Measurements from ENCODE around the gene CCSER2. TPM values are rescaled to one million over a fixed set of nuclear protein-coding genes. Genes with fewer than 3 reads are reported as not detected.

The CCSER2 gene
- total and polyA plus RNA-seq, 7 donors, result 10.2 to 101 (median 83.2) TPM

DNA sequence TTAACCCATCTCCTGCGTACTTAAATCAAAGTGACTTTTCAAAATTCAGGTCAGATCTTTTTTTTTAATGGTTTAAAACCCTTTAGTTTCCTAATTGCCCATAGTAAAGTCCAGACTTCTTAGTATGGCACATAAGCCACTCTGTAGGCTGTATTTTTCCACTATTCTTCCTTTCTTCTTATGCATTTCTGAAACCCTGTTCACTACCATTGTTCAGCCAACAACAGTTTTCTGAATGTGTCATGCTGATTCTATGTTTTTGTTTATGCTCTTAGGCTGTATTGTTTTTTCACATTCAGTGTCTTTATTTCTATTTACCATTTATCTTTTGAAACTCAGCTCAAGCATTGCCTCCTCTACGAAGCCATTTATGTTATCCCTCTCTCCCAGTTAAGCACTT lies 26.7 kb downstream of the CCSER2 start:
- intact Hi-C loops (cut with DNase I), result no loop called here
- H3K4me3 ChIP-seq, result no peak overlapping the region
- WGBS, 2 donors, result 89 to 91% methylated on average over 2 of the region's 2 CpGs
- H3K4me1 ChIP-seq, result peaks cover 0 to 43% (median 28%) of the 10 kb centered on the region in 4 donors
- H3K9me3 ChIP-seq, result no peaks in the 10 kb centered on the region
- no peak for TF ChIP-seq POLR2A (IDR thresholded peaks at IDR 0.05)
- no peak for TF ChIP-seq POLR2AphosphoS5 (IDR thresholded peaks at IDR 0.05)
- TF ChIP-seq, protein P1, sequence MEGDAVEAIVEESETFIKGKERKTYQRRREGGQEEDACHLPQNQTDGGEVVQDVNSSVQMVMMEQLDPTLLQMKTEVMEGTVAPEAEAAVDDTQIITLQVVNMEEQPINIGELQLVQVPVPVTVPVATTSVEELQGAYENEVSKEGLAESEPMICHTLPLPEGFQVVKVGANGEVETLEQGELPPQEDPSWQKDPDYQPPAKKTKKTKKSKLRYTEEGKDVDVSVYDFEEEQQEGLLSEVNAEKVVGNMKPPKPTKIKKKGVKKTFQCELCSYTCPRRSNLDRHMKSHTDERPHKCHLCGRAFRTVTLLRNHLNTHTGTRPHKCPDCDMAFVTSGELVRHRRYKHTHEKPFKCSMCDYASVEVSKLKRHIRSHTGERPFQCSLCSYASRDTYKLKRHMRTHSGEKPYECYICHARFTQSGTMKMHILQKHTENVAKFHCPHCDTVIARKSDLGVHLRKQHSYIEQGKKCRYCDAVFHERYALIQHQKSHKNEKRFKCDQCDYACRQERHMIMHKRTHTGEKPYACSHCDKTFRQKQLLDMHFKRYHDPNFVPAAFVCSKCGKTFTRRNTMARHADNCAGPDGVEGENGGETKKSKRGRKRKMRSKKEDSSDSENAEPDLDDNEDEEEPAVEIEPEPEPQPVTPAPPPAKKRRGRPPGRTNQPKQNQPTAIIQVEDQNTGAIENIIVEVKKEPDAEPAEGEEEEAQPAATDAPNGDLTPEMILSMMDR (IDR thresholded peaks at IDR 0.05), result no peak
- no peak for TF ChIP-seq EP300 (IDR thresholded peaks at IDR 0.05)
- H3K36me3 ChIP-seq, result no peaks in the 10 kb centered on the region
- no peak overlapping the region for H3K27ac ChIP-seq
- no peaks in the 10 kb centered on the region for H3K27me3 ChIP-seq
- DNase-seq, result no peak

DNA sequence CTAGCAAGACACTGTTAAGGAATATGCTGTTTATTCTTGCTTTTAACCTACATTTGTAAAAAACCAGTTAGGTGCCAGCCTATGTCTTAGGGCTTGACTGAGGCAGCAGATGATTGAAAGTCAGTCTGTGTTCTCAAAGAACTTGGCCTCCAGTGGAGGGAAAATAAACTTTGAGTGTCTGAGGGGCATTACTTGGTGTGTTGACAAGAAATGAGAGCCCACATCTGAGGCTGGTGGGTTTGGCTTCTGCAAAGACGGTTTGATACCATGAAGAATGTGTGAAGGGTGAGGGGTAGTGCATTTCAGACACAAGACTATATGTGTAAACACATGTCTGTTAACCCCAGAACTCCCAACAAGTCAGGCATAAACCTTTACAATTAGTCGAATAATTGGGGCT lies 28.5 kb downstream of the CCSER2 start:
- no peak overlapping the region for H3K4me3 ChIP-seq
- H3K36me3 ChIP-seq, result no peaks in the 10 kb centered on the region
- H3K27me3 ChIP-seq, result no peaks in the 10 kb centered on the region
- intact Hi-C loops (cut with DNase I), result no loop called here
- 68 to 94% methylated on average over 2 of the region's 2 CpGs for WGBS, 2 donors
- H3K9me3 ChIP-seq, result no peaks in the 10 kb centered on the region
- no peak overlapping the region for H3K27ac ChIP-seq
- DNase-seq, result no peak
- TF ChIP-seq POLR2A (IDR thresholded peaks at IDR 0.05) (no peak), EP300 (IDR thresholded peaks at IDR 0.05) (no peak), POLR2AphosphoS5 (IDR thresholded peaks at IDR 0.05) (no peak)
- TF ChIP-seq, protein P1 (IDR thresholded peaks at IDR 0.05), result no peak
- peaks cover 0 to 52% (median 41%) of the 10 kb centered on the region in 4 donors for H3K4me1 ChIP-seq

DNA sequence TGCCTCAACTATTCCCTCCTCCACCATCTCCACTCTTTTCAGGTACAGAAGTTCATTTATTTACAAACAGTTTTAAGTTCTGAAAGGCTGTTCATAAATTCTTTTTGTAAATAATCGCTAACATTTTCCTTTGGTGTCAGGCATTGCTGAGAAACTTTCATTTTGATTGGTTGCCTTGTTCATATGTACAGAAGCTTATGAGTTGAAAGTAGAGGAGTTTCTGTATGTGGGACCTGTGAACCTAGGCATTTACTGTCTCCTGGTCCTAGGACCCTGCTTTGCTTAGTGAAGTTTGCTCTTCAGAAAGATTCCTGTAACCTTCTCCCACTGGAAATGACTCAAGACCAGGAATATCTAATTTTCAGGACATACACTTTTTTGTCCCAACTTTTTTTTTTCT lies 30.4 kb downstream of the CCSER2 start:
- DNase-seq, result no peak
- Histone ChIP-seq H3K27me3 (no peaks in the 10 kb centered on the region), H3K4me1 (peaks cover 0 to 52% (median 39%) of the 10 kb centered on the region in 4 donors), H3K36me3 (no peaks in the 10 kb centered on the region), H3K27ac (no peak overlapping the region), H3K4me3 (no peak overlapping the region), H3K9me3 (no peaks in the 10 kb centered on the region)
- TF ChIP-seq, protein P1 (IDR thresholded peaks at IDR 0.05), result no peak
- no peak for TF ChIP-seq EP300 (IDR thresholded peaks at IDR 0.05)
- no peak for TF ChIP-seq POLR2A (IDR thresholded peaks at IDR 0.05)
- TF ChIP-seq POLR2AphosphoS5 (IDR thresholded peaks at IDR 0.05), result no peak
- 73 to 77% methylated on average over 1 of the region's 1 CpG for WGBS, 2 donors
- intact Hi-C loops (cut with DNase I), result no loop called here

DNA sequence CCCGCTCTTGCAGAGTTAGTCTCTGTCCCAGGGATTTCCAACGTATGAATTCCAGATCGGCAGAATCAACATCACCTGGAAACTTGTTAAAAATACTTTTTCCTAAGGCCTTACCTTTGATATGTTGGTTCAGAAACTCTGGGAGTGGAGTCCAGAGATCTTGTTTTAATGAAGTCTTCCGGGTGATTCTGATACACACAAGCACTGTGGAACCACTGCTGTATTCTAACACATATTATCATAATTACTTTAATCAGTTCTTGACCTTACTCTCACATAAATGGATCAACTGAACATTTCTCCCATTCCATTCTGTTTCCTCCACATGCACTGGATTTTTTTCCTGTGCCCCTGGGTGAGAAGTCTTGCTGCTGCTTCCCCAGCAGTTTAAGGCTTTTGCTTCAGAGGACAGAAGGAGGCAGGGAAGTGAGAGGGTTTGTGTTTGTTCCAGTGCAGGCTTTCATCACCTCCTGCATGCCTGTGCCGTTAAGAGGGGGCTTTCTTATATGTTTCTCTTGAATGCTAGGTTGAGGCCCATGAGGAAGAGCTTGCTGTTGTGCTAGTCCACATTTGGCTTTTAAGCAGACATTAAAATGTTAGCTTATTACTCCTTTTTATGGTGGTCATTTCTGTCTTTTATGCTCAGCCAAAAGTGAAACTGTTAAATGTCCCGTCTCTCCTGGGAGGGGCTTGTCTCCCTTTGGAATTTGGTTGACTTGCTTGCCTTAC lies 32.4 kb downstream of the CCSER2 start:
- 24 to 50% methylated on average over 6 of the region's 6 CpGs for WGBS, 2 donors
- TF ChIP-seq POLR2AphosphoS5 (IDR thresholded peaks at IDR 0.05) (peak in 1 of 4 donors; percentile 12), EP300 (IDR thresholded peaks at IDR 0.05) (no peak)
- no peak for DNase-seq
- peak overlapping the region; percentile 17 to 47 (median 39) for H3K4me3 ChIP-seq
- no peaks in the 10 kb centered on the region for H3K36me3 ChIP-seq
- intact Hi-C loops (cut with DNase I), result no loop called here
- H3K9me3 ChIP-seq, result no peaks in the 10 kb centered on the region
- H3K4me1 ChIP-seq, result peaks cover 0 to 57% (median 38%) of the 10 kb centered on the region in 4 donors
- peak overlapping the region; percentile 10 to 78 (median 64) for H3K27ac ChIP-seq
- no peaks in the 10 kb centered on the region for H3K27me3 ChIP-seq

DNA sequence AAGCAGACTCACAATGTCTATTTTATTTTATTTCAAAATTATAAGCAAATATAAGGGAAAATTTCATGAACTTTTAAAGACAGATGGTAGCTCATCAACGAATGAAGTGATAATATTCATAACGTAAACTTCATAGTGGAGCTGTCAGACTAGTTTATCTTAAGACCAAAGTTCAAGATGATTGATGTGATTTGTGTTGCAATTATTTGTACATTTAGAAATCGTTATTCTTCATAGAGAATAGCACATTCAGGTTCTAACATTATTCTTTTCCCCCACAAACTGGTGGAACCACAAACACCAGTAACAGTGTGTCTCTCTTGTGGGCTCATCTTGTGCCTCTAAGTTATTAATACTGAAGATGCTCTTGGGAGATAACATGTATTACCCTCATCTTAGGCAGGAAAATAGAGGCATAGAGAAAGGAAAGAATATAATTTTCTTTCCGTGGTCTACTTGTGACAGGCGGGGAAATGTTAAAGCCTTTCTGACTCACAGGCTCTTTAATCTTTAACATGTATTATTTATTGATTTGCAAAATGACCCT lies 37.0 kb downstream of the CCSER2 start:
- TF ChIP-seq POLR2AphosphoS5 (IDR thresholded peaks at IDR 0.05) (no peak), EP300 (IDR thresholded peaks at IDR 0.05) (no peak), POLR2A (IDR thresholded peaks at IDR 0.05) (no peak)
- TF ChIP-seq, protein P1 (IDR thresholded peaks at IDR 0.05), result no peak
- Histone ChIP-seq H3K27me3 (no peaks in the 10 kb centered on the region), H3K4me3 (no peak overlapping the region), H3K4me1 (peaks cover 0 to 44% (median 19%) of the 10 kb centered on the region in 4 donors), H3K36me3 (no peaks in the 10 kb centered on the region), H3K9me3 (no peaks in the 10 kb centered on the region), H3K27ac (no peak overlapping the region)
- WGBS, 2 donors, result 38 to 65% methylated on average over 5 of the region's 5 CpGs
- intact Hi-C loops (cut with DNase I), result no loop called here
- no peak for DNase-seq
